Stimulated activated CD4-positive, alpha-beta T cell treated with anti-CD3 and anti-CD28 coated beads, Interleukin-15, amount 100 ng/mL, for 1 hour (primary cell): ENCODE data around the gene ATE1.

Source experiments
- DNase-seq, 2 donors: peaks; one replicate each; pipeline ENCODE4 v3.0.0-alpha.2; 2020; ENCODE audit warnings: low read depth in 1 of 2, low spot score in 1 of 2

ATE1 gene

DNA sequence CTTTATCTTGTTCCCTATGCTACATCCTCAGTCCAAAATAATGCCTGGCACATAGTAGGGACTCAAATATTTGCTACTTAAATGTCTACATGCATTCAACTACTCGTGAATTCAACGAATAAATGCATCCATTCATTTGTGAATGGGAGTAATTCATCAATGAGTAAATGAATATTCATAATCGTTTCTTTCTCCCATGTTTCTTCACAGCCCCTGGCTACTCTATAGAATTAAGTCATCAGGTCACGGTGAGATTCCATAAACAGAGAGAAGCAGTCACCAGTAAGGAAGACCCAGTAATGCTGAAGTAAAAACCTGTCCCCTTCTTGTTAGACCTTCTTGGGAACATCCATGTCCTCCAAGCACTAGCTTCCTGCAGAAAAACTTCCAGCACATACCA is 48.4 kb downstream of the ATE1 start:
- no peak for DNase-seq

DNA sequence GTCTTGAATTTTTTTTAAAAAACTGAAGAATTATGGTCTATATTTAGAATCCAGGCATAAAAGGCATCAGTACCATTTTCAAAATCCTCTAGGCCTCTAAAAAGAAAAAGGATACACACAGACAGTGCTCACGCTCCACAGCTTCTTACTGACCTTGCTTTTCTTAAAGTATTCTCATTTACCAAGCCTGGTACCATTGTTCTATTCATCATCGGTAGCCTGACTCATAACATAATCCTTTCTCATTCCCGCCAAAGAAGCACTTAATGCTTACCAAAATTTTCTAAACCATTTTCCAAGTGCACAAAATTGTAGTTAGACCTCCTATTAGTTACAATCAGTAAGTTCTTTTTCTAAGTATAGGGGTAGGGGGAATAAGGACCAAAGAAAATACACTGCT is 54.6 kb downstream of the ATE1 start:
- no peak for DNase-seq

DNA sequence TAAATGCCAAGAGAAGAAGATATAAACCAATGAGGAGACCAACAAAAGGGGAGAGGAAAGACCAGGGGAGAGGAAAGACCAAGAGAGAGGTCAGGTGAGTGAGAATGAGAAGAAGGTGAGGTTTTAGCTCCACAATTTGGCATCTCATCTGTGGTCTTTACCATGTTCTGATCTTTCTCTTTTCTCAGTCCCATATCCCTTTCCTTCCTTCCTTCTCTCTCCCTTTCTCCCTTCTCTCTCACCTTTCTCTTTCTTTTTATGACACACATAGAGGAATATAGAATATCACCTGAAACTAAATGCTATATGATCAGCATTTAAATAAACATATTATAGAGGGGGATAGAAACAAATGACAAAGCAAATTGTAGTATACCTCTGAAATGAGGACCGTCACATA is 57.4 kb downstream of the ATE1 start:
- no peak for DNase-seq

DNA sequence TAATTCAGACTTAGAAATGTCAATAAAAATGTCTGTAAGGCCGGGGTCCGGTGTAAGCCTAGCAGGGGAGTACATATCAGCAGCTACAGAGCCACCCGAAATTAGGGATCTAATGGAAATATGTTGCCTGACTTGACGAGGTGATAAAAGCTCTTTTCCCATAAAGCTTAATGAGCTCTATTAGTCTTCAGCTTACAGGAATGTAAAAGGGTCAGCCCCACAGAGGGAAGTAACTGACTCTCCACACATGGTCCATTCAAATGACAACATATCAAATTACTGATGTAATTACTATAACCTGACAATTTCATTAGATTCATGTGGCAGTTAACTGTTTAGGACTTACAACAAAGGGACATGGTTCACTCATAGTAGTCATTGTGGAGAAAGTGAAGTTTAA is 62.3 kb downstream of the ATE1 start:
- no peak for DNase-seq

DNA sequence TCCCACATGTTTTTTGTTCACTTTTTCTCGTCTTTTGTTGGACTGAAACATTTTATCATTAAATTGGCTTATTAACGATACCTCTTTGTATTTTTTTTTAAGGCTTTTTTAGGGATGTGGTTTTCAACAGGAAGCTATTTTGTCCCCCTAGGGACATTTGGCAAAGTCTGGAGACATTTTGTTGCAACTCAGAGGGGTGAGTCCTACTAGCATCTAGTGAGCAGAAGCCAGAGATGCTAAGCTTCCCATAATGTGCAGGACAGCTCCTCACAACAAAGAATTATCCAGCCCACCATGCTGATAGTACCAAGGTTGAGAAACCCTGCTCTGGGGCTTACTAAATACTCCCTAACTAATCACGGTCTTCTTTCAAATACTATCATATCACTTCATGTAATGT is 63.2 kb downstream of the ATE1 start:
- DNase-seq = no peak

DNA sequence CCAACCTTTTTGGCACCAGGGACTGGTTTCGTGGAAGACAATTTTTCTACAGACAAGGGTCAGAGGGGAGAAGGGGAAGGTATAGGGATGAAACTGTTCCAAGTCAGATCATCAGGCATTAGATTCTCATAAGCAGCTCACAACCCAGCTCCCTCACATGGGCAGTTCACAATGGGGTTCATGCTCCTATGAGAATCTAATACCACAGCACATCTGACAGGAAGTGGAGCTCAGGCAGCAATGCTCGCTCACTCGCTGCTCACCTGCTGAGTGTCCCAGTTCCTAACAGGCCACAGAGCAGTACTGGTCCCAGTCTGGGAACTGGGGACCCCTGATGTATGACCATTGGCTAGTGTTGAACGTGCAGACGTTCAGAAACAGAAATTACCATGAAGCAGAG is 63.7 kb downstream of the ATE1 start:
- no peak for DNase-seq

DNA sequence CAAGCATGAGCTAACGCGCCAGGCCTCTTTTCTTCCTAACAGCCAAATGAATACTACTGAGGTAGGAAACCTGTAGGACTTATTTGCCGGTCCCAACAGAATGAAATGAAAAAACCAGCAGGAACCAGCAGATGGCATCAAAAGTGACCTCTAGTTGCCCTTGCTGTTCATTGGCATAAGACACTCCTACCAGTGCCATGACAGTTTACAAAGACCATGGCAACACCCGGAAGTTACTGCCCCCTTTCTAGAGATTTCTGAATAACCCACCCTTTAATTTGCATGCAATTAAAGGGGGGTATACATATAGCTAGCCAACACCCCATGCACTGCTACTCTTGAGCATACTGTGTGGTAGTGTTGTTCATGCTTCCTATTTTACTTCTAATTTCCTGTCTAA is 65.2 kb downstream of the ATE1 start:
- no peak for DNase-seq

DNA sequence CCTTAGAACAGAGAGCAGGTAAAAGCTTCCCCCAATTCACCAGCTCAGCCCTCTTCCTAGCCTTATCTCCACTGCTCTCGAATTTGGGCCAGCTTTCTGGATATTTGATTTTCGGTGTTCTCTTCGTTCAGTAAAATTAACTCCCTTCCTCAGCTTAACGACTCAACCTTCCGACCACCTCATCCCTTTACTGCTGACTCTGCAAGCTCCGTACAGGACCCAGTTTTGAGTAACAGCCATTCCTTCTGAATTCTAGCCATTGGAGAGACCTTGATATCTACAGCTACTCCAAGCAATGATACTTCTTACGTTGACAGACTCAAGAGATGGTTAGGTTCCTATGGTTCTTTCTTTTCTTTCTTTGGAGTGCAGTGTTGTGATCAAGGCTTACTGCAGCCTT is 65.8 kb downstream of the ATE1 start:
- DNase-seq = no peak

DNA sequence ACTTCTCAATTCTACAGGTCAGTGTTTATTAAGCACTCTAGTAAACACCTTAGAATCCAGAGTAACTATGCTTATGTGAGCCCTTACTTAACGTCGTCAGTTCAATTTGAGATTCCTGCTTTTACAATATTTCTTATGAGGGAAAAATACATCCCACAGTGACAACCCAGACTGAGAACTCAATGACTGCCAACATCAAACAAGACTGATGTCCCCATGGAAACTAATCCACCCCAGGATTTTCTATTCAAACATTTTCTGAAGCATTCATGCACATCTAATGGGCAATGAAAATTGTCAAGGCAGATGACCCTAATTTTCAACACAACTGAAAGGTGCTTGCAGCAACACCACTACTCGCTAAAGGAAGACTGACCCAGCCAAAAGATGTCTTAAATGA is 67.0 kb downstream of the ATE1 start:
- DNase-seq = no peak

DNA sequence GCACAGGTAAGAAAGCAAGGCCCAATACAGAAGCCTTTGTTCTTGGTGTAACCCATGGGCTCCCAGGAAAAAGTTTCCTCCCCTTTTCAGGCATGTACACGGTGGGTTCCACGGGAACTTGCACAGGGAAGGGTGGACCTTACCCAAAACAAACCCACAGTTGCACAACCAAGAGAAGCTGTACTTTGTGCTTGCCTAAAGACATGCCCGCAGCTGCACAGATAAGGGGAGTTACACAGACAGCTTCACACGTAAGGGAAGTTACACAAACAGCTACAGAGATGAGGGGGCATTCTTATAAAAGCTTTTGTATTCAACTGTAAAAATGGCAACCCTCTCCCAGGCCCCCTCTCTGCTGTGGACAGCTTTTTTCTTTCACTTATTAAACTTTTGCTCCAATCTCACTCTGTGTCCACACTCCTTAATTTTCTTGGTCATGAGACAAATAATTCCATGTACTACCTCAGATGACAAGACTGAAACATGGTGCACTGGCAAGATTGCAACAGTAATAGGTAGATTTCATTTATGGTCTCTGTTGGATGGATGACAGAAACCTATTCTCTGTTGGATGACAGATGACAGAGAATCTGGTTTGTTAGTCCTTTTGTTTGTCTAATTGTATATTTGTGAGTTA is 72.9 kb downstream of the ATE1 start:
- DNase-seq = no peak

DNA sequence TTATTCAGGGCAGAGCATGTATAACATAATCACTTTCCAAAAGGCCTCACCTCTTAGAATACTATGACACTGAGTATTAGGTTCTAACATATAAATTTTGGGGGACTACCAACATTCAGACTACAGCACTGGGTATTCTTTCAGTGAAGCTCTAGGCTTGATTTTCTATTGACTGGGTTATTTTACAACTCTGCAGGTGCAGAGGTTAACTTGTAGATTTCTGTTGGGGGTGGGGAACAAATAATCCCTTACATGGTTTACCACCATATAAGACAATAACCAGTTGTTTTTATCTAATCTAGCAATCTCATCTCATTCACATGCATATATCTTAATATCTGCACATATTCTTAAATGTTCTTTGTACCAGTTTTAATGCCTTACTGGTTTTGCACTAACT is 73.9 kb downstream of the ATE1 start:
- no peak for DNase-seq

DNA sequence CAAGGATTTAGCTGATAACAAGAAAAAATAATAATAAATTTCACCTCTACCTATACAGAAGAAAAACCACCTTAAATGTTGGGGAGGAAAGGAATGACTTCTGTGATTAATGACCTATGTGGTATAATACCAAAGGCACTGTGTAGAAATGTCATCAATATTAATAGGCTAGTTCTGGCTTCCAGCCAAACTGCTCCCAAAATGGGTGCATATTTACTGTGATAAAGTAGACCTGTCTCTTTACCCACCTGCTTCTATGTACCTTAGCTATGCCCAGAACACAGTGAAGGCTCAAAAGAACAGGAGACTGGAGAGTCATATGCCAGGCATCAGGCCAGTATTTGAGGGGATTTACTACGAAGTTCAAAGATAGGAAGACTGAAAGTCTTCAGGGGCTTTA is 76.0 kb downstream of the ATE1 start:
- DNase-seq = no peak

DNA sequence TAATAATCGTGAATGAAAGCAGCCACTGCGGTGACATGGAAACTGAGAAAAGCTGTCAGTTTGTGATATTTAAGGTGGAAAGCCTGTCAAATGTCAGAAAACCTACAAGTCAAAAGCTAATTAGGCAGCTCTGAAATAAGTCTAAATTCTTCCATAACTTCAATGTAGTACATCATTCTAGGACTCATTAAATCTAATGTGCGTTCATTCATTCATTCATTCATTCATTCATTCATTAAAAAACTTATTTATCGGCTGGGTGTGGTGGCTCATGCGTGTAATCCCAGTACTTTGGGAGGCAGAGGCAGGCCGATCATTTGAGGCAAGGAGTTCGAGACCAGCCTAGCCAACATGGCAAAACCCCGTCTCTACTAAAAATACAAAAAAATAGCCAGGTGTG is 79.7 kb downstream of the ATE1 start:
- DNase-seq = no peak

DNA sequence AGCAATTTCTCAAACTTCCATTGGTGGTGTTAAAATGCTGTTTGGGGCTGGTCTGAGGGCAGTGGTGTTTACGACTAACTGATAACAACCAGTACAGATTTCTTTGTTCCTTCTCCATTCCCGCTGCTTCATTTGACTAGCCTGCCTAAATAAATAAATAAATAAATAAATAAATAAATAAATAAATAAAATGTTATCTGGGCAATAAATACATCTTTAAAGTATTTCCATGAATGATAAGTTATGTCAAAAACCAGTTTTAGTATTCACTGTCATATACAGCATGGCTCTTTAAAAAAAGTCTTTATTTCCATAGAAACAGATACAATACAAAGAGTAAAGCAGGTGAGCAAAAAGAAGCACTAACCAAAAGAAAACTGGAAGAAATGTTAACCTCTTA is 81.3 kb downstream of the ATE1 start:
- no peak for DNase-seq

DNA sequence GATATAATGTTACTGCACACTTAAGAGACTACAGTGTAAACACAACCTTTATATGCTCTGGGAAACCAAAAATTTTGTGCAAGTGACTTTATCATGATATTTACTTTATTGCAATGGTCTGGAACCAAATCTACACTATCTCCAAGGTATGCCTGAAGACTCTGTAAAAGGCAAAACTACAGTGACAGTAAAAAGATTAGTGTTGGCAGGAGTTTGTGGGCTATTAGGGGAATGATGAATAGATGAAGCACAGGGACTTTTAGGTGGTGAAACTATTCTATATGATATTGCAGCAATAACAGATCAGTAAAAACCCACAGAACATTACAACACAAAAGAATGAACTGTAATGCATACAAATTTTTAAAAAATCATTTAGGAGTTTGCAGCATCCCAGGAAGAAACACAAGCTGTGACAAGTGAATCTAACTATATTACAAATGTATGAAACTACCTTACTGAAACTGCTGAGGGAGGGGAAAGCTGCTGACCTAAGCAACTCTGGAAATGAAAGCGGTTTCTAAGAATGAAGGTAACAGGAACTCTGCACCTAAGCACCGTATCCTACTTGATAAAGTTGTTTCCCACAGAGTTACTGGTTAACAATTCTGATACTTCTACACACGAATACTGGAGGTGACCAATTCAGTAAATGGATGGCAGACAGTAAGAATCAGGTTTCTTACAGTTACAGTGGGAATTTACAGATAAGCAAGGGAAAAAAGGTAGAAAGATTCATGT is 82.6 kb downstream of the ATE1 start:
- DNase-seq = no peak

DNA sequence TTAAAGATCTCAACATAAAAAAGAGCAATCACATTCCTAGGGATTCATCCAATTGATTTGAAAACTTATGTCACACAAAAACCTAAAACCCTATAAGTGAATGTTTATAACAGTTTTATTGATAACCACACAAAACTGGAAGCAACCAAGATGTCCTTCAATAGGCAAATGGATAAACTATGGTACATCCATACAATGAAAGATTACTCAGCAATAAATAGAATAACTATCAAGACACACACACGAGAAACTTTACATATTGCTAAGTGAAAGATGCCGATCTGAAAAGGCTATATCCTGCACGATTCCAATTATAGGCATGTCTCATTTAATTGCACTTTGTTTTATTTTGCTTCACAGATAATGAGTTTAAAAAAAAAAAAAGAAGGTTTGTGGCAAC is 83.3 kb downstream of the ATE1 start:
- no peak for DNase-seq

DNA sequence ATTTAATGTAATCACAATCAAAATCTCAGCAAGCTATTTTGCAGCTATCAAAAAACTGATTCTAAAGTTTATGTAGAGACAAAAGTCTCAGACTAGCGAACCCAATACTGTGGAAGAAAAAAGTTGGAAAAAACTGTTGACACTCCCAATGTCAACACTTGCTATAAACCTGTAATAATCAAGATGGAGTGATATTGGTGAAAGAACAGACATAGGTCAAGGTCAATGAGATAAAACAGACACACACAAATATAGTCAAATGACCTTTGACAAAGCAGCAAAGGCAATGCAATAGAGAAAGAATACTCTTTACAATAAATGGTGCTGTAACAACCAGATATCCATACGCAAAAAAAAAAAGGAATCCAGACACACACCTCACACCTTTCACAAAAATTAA is 84.5 kb downstream of the ATE1 start:
- no peak for DNase-seq

DNA sequence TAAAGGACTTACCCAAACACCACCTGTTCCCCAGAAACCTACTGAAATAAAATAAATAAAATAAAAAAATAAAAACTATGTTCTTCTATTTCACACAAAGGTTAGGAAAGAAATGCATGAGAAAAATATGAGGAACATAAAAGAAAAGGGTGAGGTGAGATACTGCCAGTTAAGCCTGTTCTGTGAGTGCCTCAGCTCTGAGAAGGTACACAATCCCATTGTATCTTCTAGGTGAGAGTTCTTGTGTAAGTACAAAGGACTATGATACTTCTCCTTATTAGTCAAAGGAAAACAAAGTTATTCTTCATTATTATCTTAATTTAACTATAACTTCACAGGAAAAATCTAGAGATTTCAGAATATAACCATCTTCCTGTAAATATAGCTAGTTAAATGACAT is 86.0 kb downstream of the ATE1 start:
- DNase-seq = no peak

DNA sequence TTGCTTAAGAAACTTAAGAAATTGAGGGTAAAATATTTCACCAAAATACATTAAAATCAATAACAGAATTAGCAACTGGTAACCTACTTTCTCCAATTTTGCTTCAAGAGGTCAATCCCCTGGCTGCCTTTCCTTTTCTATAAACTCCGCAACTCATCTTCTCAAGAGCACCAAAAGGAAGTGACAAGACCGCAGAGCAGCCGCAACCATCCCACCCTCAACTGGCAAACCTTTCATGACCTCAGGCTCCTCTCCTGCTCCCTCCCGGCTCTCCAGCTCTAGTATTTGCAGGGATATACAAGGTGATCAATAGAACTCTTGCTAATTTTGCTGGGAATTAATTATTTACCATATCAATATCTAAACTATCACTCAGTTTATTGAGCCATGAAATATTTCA is 88.9 kb downstream of the ATE1 start:
- DNase-seq = no peak

DNA sequence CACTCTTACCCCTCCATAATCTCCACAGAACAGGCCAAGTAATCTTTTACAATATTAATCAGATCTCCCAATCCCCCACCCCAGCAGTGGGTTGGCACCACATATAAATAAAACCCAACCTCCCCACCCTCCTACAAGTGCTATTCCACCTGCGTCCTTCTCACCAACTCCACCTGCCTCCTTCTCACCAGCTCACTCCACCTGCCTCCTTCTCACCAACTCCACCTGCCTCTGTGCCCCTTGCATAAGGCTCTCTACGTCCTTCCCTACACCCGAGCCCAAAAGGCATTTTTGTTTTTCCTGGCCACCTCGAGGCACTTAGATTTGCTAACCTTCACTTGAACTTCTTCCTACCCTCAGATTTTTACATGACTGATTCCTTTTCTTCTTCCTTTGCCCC is 89.7 kb downstream of the ATE1 start:
- no peak for DNase-seq

DNA sequence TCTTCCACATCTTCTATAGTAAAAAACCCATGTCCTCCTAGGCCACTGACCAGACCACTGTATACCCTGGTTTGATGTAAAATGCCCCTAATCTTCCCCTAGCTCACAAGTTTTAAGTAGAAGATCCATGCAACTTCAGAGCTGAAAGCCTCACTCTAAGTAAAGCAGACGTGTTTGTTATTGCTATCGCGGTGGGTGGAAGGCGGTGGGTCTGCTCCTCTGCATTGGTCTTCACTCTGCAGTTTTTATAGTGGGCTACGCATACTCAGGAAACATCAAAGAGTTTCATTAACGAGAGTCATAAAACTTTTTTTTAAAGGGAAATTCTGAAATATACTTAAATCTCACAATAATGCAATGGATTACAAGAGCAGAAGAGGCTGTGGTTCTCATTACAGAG is 91.7 kb downstream of the ATE1 start:
- no peak for DNase-seq

DNA sequence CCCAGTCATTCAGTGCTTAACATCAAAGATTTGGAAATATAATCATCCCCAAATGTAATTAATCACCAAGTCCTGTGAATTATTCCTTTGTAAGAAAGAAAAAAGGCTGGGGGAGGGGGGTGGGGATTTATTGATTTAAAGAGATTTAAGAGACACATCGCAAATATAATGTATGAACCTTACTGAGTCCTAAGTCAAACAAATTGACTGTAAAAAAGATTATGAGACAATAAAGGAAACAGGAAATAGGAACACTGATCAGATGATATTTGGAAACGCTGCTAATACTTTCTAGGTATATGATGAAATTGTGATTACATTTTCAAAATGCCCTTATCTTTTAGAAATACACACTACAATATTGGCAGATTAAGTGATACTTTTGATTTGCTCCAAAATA is 92.5 kb downstream of the ATE1 start:
- DNase-seq = no peak

DNA sequence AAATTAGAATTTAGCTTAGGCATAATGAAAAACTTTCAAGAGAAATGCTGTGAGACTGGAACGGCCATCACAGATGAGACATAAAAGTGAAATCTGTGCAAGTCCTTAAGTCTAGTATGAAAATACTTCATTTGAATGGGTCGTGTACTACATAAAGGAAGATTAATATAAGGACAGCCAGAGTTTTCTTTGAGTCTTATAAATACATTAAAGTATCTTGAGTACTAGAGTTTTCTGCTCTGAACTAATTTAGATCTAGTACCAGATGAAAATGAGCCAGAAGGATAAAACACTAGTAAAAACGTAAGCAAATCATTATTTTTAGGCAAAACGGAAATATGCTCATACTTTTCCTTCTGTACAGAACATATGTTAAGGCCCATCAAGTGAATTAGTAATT is 93.1 kb downstream of the ATE1 start:
- DNase-seq = no peak
